ENCODE results near the gene PKNOX2. TPM values are rescaled to one million over a fixed set of nuclear protein-coding genes. Genes with fewer than 3 reads are reported as not detected.

Gene PKNOX2
- total RNA-seq, 2 donors from 2014 or later, result 4.0 to 6.9 TPM

DNA sequence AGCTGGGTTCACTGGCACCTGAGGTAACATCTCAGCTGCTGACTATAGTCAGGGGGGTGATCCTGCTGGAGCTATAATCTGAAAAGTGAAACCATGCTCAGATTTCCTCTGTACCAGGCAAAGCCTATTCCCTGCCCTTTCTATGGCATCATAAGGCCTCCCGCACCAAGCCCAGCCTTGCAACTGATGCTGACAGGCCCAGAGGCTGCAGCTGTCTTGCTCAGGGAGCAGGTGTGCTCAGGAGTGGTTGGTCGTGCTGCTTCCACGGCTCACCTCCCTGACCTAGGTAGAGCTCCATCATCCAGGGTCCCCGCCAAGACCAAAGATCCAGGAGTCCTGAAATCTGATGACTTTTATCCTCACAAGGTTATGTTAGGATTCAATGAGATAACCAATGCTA, 209.8 kb downstream of the PKNOX2 start:
- Mint-ChIP-seq H3K4me3 (no peak overlapping the region), H3K36me3 (ENCODE audit: low read depth) (no peaks in the 10 kb centered on the region), H3K9me3 (no peaks in the 10 kb centered on the region), H3K27me3 (ENCODE audit: insufficient read depth) (peaks cover 11% of the 10 kb centered on the region), H3K27ac (no peak overlapping the region), H3K4me1 (peaks cover 64% of the 10 kb centered on the region)
- Histone ChIP-seq H3K4me3 (ENCODE audit: low read length) (no peak overlapping the region), H3K27ac (ENCODE audit: low read depth, low read length) (no peak overlapping the region), H3K9me3 (ENCODE audit: control insufficient read depth, low read length) (no peaks in the 10 kb centered on the region), H3K4me1 (ENCODE audit: control insufficient read depth, insufficient read depth, low read length) (peaks cover 32% of the 10 kb centered on the region), H3K36me3 (ENCODE audit: control insufficient read depth, insufficient read depth, low read length) (no peaks in the 10 kb centered on the region), H3K9ac (ENCODE audit: extremely low read depth, low read length, poor library complexity, severe bottlenecking) (no peak overlapping the region), H3K27me3 (ENCODE audit: control insufficient read depth, insufficient read depth, low read length, poor library complexity, severe bottlenecking) (no peaks in the 10 kb centered on the region)
- TF ChIP-seq, protein P1, sequence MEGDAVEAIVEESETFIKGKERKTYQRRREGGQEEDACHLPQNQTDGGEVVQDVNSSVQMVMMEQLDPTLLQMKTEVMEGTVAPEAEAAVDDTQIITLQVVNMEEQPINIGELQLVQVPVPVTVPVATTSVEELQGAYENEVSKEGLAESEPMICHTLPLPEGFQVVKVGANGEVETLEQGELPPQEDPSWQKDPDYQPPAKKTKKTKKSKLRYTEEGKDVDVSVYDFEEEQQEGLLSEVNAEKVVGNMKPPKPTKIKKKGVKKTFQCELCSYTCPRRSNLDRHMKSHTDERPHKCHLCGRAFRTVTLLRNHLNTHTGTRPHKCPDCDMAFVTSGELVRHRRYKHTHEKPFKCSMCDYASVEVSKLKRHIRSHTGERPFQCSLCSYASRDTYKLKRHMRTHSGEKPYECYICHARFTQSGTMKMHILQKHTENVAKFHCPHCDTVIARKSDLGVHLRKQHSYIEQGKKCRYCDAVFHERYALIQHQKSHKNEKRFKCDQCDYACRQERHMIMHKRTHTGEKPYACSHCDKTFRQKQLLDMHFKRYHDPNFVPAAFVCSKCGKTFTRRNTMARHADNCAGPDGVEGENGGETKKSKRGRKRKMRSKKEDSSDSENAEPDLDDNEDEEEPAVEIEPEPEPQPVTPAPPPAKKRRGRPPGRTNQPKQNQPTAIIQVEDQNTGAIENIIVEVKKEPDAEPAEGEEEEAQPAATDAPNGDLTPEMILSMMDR (conservative IDR thresholded peaks at IDR 0.05), result no peak
- WGBS, 2 experiments (ENCODE audit: insufficient coverage in 1 of 2, insufficient read length in 1 of 2), result 95 to 98% methylated on average over 2 to 4 of the region's 4 CpGs
- no peak for DNase-seq

DNA sequence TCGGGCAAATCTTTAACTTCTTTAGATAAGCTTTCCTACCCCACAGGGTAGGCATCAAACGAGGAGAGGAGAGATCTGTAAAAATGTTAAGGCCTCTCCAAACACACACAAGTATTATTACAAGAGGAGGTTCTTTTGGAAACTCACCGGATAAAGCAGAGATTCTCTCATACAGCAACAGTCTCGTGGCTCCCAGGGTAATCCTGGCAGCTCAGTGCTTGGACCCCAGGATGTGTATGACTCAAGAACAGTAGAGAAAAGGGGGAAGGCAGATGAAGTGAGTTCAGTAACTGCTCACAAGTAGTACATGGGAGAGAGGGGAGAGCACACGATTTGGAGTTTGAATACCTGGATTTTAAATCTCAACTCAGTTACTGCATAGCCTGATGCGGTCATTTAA, 210.6 kb downstream of the PKNOX2 start:
- no peak overlapping the region for H3K27ac ChIP-seq (ENCODE audit: low read depth, low read length)
- H3K4me3 Mint-ChIP-seq, result no peak overlapping the region
- H3K27me3 ChIP-seq (ENCODE audit: control insufficient read depth, insufficient read depth, low read length, poor library complexity, severe bottlenecking), result peaks cover 5% of the 10 kb centered on the region
- H3K4me1 Mint-ChIP-seq, result peaks cover 57% of the 10 kb centered on the region
- H3K4me3 ChIP-seq (ENCODE audit: low read length), result no peak overlapping the region
- H3K36me3 ChIP-seq (ENCODE audit: control insufficient read depth, insufficient read depth, low read length), result no peaks in the 10 kb centered on the region
- no peaks in the 10 kb centered on the region for H3K9me3 Mint-ChIP-seq
- WGBS, 2 experiments (ENCODE audit: insufficient coverage in 1 of 2, insufficient read length in 1 of 2), result 83 to 100% methylated on average over 3 to 6 of the region's 6 CpGs
- peaks cover 11% of the 10 kb centered on the region for H3K27me3 Mint-ChIP-seq (ENCODE audit: insufficient read depth)
- no peaks in the 10 kb centered on the region for H3K36me3 Mint-ChIP-seq (ENCODE audit: low read depth)
- peaks cover 25% of the 10 kb centered on the region for H3K4me1 ChIP-seq (ENCODE audit: control insufficient read depth, insufficient read depth, low read length)
- H3K27ac Mint-ChIP-seq, result no peak overlapping the region
- no peaks in the 10 kb centered on the region for H3K9me3 ChIP-seq (ENCODE audit: control insufficient read depth, low read length)
- TF ChIP-seq, protein P1 (conservative IDR thresholded peaks at IDR 0.05), result no peak
- no peak overlapping the region for H3K9ac ChIP-seq (ENCODE audit: extremely low read depth, low read length, poor library complexity, severe bottlenecking)
- DNase-seq, result no peak

DNA sequence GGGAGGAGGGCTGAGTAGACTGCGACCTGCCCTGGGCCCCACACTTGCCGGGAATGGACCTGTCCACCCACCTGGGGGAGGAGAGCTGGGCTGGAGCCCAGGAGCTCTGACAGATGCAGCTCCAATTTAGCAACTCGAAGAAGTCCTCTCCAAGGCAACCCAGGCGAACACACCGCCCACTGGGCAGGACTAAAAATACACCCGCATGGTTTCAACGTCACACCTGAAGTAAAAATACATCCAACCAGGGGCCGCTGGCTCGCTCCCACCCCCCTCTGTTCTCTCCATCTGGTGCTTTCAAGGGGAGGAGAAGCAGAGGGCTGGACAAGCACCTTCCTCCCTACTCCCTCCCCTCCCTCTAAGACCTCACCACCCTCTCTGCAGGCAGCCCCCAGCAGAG, 211.6 kb downstream of the PKNOX2 start:
- peaks cover 47% of the 10 kb centered on the region for H3K4me1 Mint-ChIP-seq
- Histone ChIP-seq H3K36me3 (ENCODE audit: control insufficient read depth, insufficient read depth, low read length) (no peaks in the 10 kb centered on the region), H3K4me3 (ENCODE audit: low read length) (no peak overlapping the region), H3K9ac (ENCODE audit: extremely low read depth, low read length, poor library complexity, severe bottlenecking) (no peak overlapping the region), H3K27me3 (ENCODE audit: control insufficient read depth, insufficient read depth, low read length, poor library complexity, severe bottlenecking) (peaks cover 7% of the 10 kb centered on the region), H3K4me1 (ENCODE audit: control insufficient read depth, insufficient read depth, low read length) (peaks cover 17% of the 10 kb centered on the region), H3K27ac (ENCODE audit: low read depth, low read length) (no peak overlapping the region), H3K9me3 (ENCODE audit: control insufficient read depth, low read length) (no peaks in the 10 kb centered on the region)
- TF ChIP-seq, protein P1 (conservative IDR thresholded peaks at IDR 0.05), result no peak
- H3K36me3 Mint-ChIP-seq (ENCODE audit: low read depth), result no peaks in the 10 kb centered on the region
- peak overlapping the region; percentile 19 for H3K4me3 Mint-ChIP-seq
- WGBS, 2 experiments (ENCODE audit: insufficient coverage in 1 of 2, insufficient read length in 1 of 2), result 84 to 94% methylated on average over 3 to 9 of the region's 9 CpGs
- no peak overlapping the region for H3K27ac Mint-ChIP-seq
- peaks cover 15% of the 10 kb centered on the region for H3K27me3 Mint-ChIP-seq (ENCODE audit: insufficient read depth)
- no peaks in the 10 kb centered on the region for H3K9me3 Mint-ChIP-seq
- DNase-seq, result peak; percentile 64

All from endodermal cell (in vitro differentiated cells).